Esophagus squamous epithelium (tissue), 4 donors: Measurements from ENCODE around the gene SPIB.

Source experiments
- CTCF ChIP-seq, 6 experiments: fragments of 450-650 bp in 4 of 6; fragments of 200-600 bp in 2 of 6; sonication (generic) in 2 of 6; IDR thresholded peaks; one replicate each; pipeline ENCODE4 v1.5.1; 2016 to 2019; ENCODE audit warnings: antibody characterized with exemption in 6 of 6, mild to moderate bottlenecking in 4 of 6, moderate library complexity in 4 of 6
- POLR2A ChIP-seq, 4 donors: fragments of 450-650 bp; IDR thresholded peaks; one replicate each; pipeline ENCODE4 v1.6.1; 2017; ENCODE audit warnings: antibody characterized with exemption in 4 of 4, mild to moderate bottlenecking in 4 of 4, moderate library complexity in 3 of 4

- TF ChIP-seq CTCF (IDR thresholded peaks at IDR 0.05) (no peak), POLR2A (IDR thresholded peaks at IDR 0.05) (no peak)
Observed at GRCh38 chr19:50379602-50380001, 39.1 kb upstream of the SPIB start.
